Gastrocnemius medialis (tissue), 4 donors: ENCODE data around the gene TNFRSF21. TPM values are rescaled to one million over a fixed set of nuclear protein-coding genes. Genes with fewer than 3 reads are reported as not detected.

ENCODE experiments used
- ATAC-seq, 2 donors: fragments of 150-250 bp; one replicate each; pipeline ENCODE4 v1.9.1; 2016
- DNase-seq, 2 donors: peaks; one replicate each; pipeline ENCODE4 v3.0.0-alpha.2; 2019
- H3K27ac ChIP-seq, 4 donors: fragments of 200-600 bp; sonication (generic); 1 replicate in 1 of 4; 2 replicates in 3 of 4; pipeline ENCODE4 v1.5.1; 2016 to 2018; ENCODE audit warnings: mild to moderate bottlenecking in 2 of 4, moderate library complexity in 1 of 4
- H3K27me3 ChIP-seq, 3 donors: fragments of 200-600 bp; sonication (generic) in 2 of 3; 1 replicate in 1 of 3; 2 replicates in 2 of 3; pipeline versions ENCODE4 v1.5.1 to v1.6.0; 2016 to 2019; ENCODE audit warnings: mild to moderate bottlenecking in 1 of 3, moderate library complexity in 1 of 3
- H3K36me3 ChIP-seq, 2 donors: fragments of 200-600 bp; sonication (generic) in 1 of 2; one replicate each; pipeline ENCODE4 v1.5.1; 2017 to 2018
- H3K4me1 ChIP-seq, 2 donors: fragments of 200-600 bp; sonication (generic) in 1 of 2; one replicate each; pipeline ENCODE4 v1.5.1; 2016 to 2017; ENCODE audit warnings: mild to moderate bottlenecking in 2 of 2
- H3K4me3 ChIP-seq, 4 donors: fragments of 200-600 bp; sonication (generic) in 3 of 4; 1 replicate in 1 of 4; 2 replicates in 3 of 4; pipeline ENCODE4 v1.5.1; 2016 to 2019; ENCODE audit warnings: mild to moderate bottlenecking in 2 of 4
- H3K9me3 ChIP-seq, 3 donors: fragments of 200-600 bp; sonication (generic) in 2 of 3; 1 replicate in 1 of 3; 2 replicates in 2 of 3; pipeline ENCODE4 v1.5.1; 2016 to 2019
- POLR2A ChIP-seq, 2 donors: fragments of 450-650 bp; IDR thresholded peaks; one replicate each; pipeline ENCODE4 v1.6.1; 2017; ENCODE audit warnings: antibody characterized with exemption in 2 of 2, mild to moderate bottlenecking in 2 of 2, moderate library complexity in 2 of 2
- in situ Hi-C, 4 donors: fragments of 200-750 bp; cut with MboI; loops; one replicate each; pipeline versions ENCODE4 v1.15.0 to v1.8.0; 2017; ENCODE audit warnings: low sequenced_read_pairs in 4 of 4
- intact Hi-C: fragments of 100-400 bp; cut with DNase I; formaldehyde crosslinking; loops from one replicate; pipeline ENCODE4 v1.15.1; 2023; ENCODE audit warnings: low total_unique reads
- total RNA-seq, 4 donors: library from RNA; depleted of rRNA; stranded (reverse); fragments of >200 nt; gene quantifications; one replicate each; pipeline versions ENCODE4 v1.1.0 to v1.2.3, GENCODE V29; 2016
- TF ChIP-seq, protein P1 (sequence below), 5 experiments: fragments of 450-650 bp in 3 of 5; fragments of 200-600 bp in 2 of 5; sonication (generic) in 2 of 5; IDR thresholded peaks in 4 of 5; conservative IDR thresholded peaks in 1 of 5; 1 replicate in 4 of 5; 2 replicates in 1 of 5; pipeline ENCODE4 v1.5.1; 2016 to 2019; ENCODE audit warnings: antibody characterized with exemption in 5 of 5, mild to moderate bottlenecking in 3 of 5, moderate library complexity in 3 of 5

The TNFRSF21 gene
- total RNA-seq, 4 donors from 2014 or later: 2.8 to 5.3 (median 3.7) TPM

DNA sequence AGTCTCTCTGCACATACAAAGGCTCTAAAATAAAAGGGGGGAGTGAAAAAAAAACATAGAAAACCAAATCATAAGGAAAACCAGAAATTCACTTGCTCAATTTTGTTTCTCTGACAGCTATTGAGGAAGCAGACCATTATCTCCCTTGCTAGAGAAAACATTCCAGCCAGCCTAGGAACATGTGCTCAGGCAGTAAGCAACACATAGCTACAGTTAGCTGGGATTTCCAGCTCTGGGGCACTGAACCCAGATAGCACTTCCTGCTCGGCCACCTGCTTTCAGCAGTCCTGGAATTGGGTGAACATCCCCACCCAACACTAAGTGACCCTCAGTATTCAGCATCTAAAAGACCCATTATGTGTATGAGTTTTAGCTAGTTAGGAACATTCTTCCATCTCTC lies 61.3 kb downstream of the TNFRSF21 start:
- ATAC-seq (no peak), DNase-seq (no peak)
- no peaks in the 10 kb centered on the region for H3K27me3 ChIP-seq
- no peak overlapping the region for H3K27ac ChIP-seq
- no peak for TF ChIP-seq POLR2A (IDR thresholded peaks at IDR 0.05)
- in situ Hi-C loops (loop anchor here in 1 of 4 donors (10.0 kb wide), 1 partner anchor 154 kb away; no protein-coding TSS in a partner anchor), intact Hi-C loops (no loop called here)
- H3K36me3 ChIP-seq: no peaks in the 10 kb centered on the region
- no peak overlapping the region for H3K4me3 ChIP-seq
- H3K9me3 ChIP-seq: no peaks in the 10 kb centered on the region
- peaks cover 9 to 10% of the 10 kb centered on the region in 2 donors for H3K4me1 ChIP-seq

DNA sequence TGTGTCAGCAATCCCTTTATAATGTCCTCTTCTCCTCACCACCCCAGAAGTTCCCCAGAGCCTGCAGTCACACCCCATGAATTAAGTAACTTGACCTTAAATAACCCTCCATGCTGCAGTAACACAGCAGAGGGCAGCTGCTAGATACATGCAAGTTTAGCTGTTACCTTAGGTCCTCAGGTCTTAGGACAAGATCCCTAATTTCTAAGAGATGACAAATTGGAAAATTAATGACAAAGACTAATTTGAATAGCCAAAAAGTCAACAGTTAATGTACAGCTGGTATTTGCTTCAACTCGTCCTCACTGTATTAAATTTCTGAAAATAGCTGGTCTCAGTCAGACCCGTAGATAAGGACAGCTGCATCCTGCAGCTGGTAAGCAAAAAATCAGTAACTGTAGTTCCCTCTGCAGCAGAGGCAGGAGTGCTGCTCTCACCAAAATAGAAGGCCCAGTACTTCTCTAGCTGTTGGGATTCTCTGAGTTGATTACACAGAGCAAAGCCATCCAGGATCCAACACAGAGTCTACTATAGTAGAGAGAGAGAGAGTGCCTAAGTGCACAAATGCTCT lies 62.4 kb downstream of the TNFRSF21 start:
- Histone ChIP-seq H3K27me3 (no peaks in the 10 kb centered on the region), H3K4me3 (no peak overlapping the region), H3K36me3 (no peaks in the 10 kb centered on the region), H3K27ac (peak overlapping the region; percentile 2 to 44 (median 22)), H3K4me1 (peaks cover 11 to 12% of the 10 kb centered on the region in 2 donors), H3K9me3 (no peaks in the 10 kb centered on the region)
- in situ Hi-C loops (loop anchor here in 1 of 4 donors (10.0 kb wide), 1 partner anchor 153 kb away; no protein-coding TSS in a partner anchor), intact Hi-C loops (no loop called here)
- DNase-seq (peak; percentile 9 to 46), ATAC-seq (peak; percentile 64 to 89)
- TF ChIP-seq, protein P1, sequence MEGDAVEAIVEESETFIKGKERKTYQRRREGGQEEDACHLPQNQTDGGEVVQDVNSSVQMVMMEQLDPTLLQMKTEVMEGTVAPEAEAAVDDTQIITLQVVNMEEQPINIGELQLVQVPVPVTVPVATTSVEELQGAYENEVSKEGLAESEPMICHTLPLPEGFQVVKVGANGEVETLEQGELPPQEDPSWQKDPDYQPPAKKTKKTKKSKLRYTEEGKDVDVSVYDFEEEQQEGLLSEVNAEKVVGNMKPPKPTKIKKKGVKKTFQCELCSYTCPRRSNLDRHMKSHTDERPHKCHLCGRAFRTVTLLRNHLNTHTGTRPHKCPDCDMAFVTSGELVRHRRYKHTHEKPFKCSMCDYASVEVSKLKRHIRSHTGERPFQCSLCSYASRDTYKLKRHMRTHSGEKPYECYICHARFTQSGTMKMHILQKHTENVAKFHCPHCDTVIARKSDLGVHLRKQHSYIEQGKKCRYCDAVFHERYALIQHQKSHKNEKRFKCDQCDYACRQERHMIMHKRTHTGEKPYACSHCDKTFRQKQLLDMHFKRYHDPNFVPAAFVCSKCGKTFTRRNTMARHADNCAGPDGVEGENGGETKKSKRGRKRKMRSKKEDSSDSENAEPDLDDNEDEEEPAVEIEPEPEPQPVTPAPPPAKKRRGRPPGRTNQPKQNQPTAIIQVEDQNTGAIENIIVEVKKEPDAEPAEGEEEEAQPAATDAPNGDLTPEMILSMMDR (IDR thresholded peaks at IDR 0.05 in 4 of 5, conservative IDR thresholded peaks at IDR 0.05 in 1 of 5): no peak
- TF ChIP-seq POLR2A (IDR thresholded peaks at IDR 0.05): no peak

DNA sequence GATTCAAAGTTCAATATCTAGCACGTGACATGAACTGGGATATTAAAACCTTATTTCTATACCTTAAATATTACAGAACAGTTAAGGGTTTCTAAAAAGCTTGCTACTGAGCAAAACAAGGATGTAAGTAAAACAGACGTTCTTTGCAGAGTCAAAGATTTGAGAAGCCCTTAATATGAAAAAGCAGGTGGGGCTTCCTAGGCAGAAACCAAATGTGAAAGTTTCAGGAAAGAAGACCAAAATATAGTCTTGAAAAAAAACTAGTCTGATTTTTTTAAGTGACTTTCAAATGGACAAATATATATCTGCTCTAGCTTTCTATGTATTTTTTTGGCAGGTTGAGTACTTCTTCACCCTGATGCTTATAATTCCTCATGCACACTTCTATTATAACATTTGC lies 63.2 kb downstream of the TNFRSF21 start:
- in situ Hi-C loops: loop anchor here in 1 of 4 donors (10.0 kb wide), 1 partner anchor 152 kb away; no protein-coding TSS in a partner anchor
- ATAC-seq (no peak), DNase-seq (no peak)
- Histone ChIP-seq H3K4me1 (peaks cover 17 to 18% of the 10 kb centered on the region in 2 donors), H3K27me3 (no peaks in the 10 kb centered on the region), H3K27ac (peak overlapping the region in 2 of 4 donors; percentile 12 to 25), H3K4me3 (no peak overlapping the region), H3K9me3 (no peaks in the 10 kb centered on the region), H3K36me3 (no peaks in the 10 kb centered on the region)
- TF ChIP-seq POLR2A (IDR thresholded peaks at IDR 0.05): no peak
- TF ChIP-seq, protein P1 (IDR thresholded peaks at IDR 0.05 in 4 of 5, conservative IDR thresholded peaks at IDR 0.05 in 1 of 5): no peak
- intact Hi-C loops: no loop called here

DNA sequence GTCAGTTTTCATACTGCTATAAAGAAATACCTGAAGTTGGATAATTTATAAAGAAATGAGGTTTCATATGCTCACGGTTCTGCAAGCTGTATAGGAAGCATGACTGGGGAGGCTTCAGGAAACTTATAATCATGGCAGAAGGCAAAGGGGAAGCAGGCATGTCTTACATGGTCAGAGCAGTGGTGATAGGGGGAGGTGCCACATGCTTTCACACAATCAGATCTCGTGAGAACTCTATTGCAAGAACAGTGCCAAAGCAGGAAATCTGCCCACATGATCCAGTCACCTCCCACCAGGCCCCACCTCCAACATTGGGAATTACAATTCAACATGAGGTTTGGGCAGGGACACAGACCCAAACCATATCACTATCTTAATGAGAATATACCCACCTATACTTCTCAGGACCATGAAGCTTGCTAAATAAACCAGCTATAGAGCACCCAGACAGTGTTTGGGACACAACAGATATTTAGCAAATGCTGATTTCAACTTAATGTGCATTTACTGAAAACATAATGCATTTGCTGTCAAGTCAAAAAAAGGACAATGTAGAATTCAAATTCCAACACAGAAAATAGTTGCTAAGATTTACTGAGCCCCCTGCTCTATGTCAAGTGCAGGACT lies 63.8 kb downstream of the TNFRSF21 start:
- H3K36me3 ChIP-seq: no peaks in the 10 kb centered on the region
- TF ChIP-seq, protein P1 (IDR thresholded peaks at IDR 0.05 in 4 of 5, conservative IDR thresholded peaks at IDR 0.05 in 1 of 5): no peak
- no peak for TF ChIP-seq POLR2A (IDR thresholded peaks at IDR 0.05)
- H3K4me3 ChIP-seq: no peak overlapping the region
- intact Hi-C loops: no loop called here
- DNase-seq: no peak
- in situ Hi-C loops: loop anchor here in 1 of 4 donors (10.0 kb wide), 1 partner anchor 151 kb away; no protein-coding TSS in a partner anchor
- H3K27ac ChIP-seq: peak overlapping the region in 1 of 4 donors; percentile 12
- no peak for ATAC-seq
- H3K27me3 ChIP-seq: no peaks in the 10 kb centered on the region
- no peaks in the 10 kb centered on the region for H3K9me3 ChIP-seq
- H3K4me1 ChIP-seq: peaks cover 17 to 18% of the 10 kb centered on the region in 2 donors
